ENCODE data around the gene ABCC4. TPM values are rescaled to one million over a fixed set of nuclear protein-coding genes. Genes with fewer than 3 reads are reported as not detected.
A peak's percentile ranks its signal among the peaks of the same experiment; 100 is the strongest.

ABCC4 gene
- total and polyA plus RNA-seq, 8 donors: 24.7 to 60.9 (median 43.1) TPM

DNA sequence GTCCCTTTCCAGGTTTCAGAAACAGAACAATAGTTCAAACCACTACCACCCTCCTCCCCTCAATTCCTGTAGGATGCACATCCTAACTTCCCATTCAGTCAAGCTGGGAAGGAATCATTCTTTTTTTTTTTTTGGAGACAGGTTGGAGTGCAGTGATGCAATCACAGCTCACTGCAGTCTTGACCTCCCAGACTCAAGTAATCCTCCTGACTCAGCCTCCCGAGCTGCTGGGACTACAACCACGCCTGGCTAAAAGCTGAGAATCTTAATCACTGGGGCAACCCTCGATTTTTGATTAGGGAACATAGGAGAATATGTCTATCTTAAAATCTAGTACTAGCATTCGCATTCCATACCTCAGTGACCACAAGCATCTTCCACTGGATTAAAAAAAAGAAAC is 146.2 kb downstream of the ABCC4 start:
- intact Hi-C loops (cut with DNase I): no loop called here
- peaks cover 0 to 10% of the 10 kb centered on the region in 2 donors for H3K4me1 ChIP-seq

DNA sequence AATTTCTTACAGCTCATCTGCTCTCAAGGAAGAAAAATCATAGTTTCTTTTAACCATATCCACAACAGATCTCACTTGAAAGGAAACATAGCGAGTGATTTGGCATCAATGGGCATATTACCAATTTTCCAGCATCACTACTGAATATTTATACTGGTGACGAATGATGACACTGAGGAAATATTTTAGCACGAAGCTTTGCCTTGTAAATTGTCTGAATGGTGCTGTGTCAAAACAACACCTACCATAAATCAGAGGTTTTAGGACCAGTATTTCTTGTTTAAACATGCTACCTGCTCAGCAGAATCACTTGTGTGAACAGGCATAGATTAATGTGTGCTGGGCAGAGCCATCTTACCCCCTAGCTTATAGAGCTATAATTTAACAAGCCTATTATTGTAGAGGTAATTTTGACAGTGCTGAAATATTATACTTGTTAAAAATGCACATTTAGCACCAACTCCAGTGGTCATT is 146.8 kb downstream of the ABCC4 start:
- H3K27ac ChIP-seq: no peak overlapping the region
- H3K9me3 ChIP-seq: no peaks in the 10 kb centered on the region
- peaks cover 0 to 10% of the 10 kb centered on the region in 2 donors for H3K4me1 ChIP-seq
- DNase-seq: no peak
- ATAC-seq: no peak
- H3K27me3 ChIP-seq: no peaks in the 10 kb centered on the region
- TF ChIP-seq, protein P1, sequence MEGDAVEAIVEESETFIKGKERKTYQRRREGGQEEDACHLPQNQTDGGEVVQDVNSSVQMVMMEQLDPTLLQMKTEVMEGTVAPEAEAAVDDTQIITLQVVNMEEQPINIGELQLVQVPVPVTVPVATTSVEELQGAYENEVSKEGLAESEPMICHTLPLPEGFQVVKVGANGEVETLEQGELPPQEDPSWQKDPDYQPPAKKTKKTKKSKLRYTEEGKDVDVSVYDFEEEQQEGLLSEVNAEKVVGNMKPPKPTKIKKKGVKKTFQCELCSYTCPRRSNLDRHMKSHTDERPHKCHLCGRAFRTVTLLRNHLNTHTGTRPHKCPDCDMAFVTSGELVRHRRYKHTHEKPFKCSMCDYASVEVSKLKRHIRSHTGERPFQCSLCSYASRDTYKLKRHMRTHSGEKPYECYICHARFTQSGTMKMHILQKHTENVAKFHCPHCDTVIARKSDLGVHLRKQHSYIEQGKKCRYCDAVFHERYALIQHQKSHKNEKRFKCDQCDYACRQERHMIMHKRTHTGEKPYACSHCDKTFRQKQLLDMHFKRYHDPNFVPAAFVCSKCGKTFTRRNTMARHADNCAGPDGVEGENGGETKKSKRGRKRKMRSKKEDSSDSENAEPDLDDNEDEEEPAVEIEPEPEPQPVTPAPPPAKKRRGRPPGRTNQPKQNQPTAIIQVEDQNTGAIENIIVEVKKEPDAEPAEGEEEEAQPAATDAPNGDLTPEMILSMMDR (IDR thresholded peaks at IDR 0.05): no peak
- peaks cover 0 to 8% of the 10 kb centered on the region in 2 donors for H3K36me3 ChIP-seq
- intact Hi-C loops (cut with DNase I): no loop called here
- no peak overlapping the region for H3K4me3 ChIP-seq

More for the DNA sequence above, 146.2 kb downstream of the ABCC4 start:
- ATAC-seq (no peak), DNase-seq (no peak)
- H3K36me3 ChIP-seq: peaks cover 0 to 10% of the 10 kb centered on the region in 2 donors
- no peak overlapping the region for H3K4me3 ChIP-seq
- H3K9me3 ChIP-seq: no peaks in the 10 kb centered on the region
- TF ChIP-seq, protein P1 (IDR thresholded peaks at IDR 0.05): no peak
- H3K27ac ChIP-seq: no peak overlapping the region
- no peaks in the 10 kb centered on the region for H3K27me3 ChIP-seq

DNA sequence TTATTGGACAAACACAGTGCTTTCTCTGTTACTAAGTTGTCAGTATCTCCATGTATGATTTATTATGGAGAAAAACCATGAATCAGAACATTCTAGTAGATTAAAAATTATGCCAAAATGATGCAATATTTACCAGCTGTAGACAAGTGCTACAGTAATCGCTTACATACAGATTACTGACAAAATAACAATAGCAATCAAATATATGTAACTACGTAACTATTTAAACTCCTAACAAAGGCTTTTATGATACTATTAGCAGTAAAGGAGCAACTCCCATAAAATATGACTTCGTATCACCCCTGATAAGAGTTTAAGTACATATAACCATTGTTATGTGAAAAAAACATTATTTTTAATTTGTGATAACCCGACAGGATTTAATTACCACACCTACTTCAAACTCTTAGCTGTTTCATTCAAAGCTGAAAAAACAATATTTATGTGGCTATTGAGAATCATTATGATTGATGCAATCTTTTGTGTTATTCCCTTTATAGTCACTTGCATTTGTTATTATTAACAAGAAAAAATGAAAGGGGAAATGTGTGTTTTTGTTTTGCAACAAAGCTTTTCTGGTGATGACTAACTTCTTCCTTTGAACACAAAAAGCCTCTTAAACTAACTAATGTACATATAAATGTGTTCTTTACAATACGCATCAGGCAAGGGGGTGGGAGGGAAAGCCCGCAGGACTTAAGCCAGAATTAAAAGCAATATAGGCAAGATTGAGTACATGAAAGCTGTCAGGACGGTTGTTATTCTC is 147.4 kb downstream of the ABCC4 start:
- TF ChIP-seq, protein P1 (IDR thresholded peaks at IDR 0.05): no peak
- H3K4me1 ChIP-seq: peaks cover 0 to 10% of the 10 kb centered on the region in 2 donors
- ATAC-seq (no peak), DNase-seq (no peak)
- H3K4me3 ChIP-seq: no peak overlapping the region
- H3K27ac ChIP-seq: no peak overlapping the region
- H3K36me3 ChIP-seq: peaks cover 0 to 8% of the 10 kb centered on the region in 2 donors
- intact Hi-C loops (cut with DNase I): no loop called here
- H3K9me3 ChIP-seq: no peaks in the 10 kb centered on the region
- no peaks in the 10 kb centered on the region for H3K27me3 ChIP-seq

DNA sequence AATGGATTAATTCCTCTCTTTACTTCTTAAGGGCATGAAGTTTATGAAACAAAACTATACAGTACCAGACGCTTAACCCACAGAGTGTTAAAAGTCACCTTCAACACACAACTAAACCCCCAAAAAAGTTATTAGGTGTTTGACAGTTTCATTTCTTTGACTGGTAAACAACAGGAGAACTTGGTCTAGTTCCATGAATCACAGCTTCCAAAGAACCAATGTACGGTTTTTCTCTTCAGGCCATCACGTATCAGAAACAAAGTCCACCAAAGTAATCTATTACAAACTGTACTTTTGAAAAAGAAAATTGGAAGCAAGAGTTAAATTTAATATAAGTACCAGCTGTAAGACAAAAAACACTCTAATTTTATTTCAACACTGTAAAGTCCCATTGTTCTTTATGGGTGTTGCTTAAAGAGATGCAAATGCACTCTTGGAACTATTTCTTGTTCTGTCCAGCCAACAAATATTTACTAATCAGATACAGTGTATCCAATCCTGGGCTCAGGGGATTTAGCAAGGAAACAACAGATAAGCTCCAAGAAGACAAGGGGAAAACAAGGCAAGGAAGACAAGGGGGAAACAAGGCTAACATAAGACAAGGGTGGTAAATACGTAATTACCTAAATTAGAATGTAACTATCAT is 149.2 kb downstream of the ABCC4 start:
- DNase-seq (peak in 2 of 4 donors; percentile 58 to 62), ATAC-seq (no peak)
- TF ChIP-seq, protein P1 (IDR thresholded peaks at IDR 0.05): no peak
- no peak overlapping the region for H3K27ac ChIP-seq
- no peaks in the 10 kb centered on the region for H3K9me3 ChIP-seq
- no peak overlapping the region for H3K4me3 ChIP-seq
- peaks cover 0 to 13% of the 10 kb centered on the region in 2 donors for H3K4me1 ChIP-seq
- H3K27me3 ChIP-seq: no peaks in the 10 kb centered on the region
- intact Hi-C loops (cut with DNase I): no loop called here
- H3K36me3 ChIP-seq: no peaks in the 10 kb centered on the region

DNA sequence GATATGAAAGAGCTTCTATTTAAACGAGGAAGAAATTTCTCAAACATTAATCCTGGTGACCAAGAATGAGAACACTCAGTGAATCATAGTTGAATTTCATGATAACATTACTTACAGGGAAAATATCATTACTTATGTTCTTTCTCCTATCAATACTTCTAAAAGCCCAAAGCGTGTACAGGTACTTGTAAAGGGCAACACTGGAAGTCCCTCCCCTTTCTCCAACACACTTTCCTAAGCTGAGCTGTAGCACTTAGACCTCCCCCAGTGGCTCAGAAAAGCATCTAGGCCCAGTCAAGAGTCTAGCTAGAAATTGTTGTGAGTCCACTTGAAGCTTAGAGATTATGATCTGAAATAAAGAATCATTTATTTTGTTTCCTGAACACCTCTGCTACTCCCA is 150.7 kb downstream of the ABCC4 start:
- Histone ChIP-seq H3K4me3 (no peak overlapping the region), H3K27ac (no peak overlapping the region), H3K9me3 (no peaks in the 10 kb centered on the region), H3K4me1 (peaks cover 0 to 13% of the 10 kb centered on the region in 2 donors), H3K27me3 (no peaks in the 10 kb centered on the region), H3K36me3 (no peaks in the 10 kb centered on the region)
- no peak for DNase-seq
- intact Hi-C loops (cut with DNase I): no loop called here
- TF ChIP-seq, protein P1 (IDR thresholded peaks at IDR 0.05): no peak
- peak; percentile 69 for ATAC-seq

Measured in left lung (tissue), 10 donors.